Measurements from ENCODE around the gene DAZ1.
"Not testable (repeated sequence)": the region's sequence is repeated elsewhere in the genome, so short reads cannot be mapped to it uniquely, and the experiment has no call there.

DAZ1 gene, protein sequence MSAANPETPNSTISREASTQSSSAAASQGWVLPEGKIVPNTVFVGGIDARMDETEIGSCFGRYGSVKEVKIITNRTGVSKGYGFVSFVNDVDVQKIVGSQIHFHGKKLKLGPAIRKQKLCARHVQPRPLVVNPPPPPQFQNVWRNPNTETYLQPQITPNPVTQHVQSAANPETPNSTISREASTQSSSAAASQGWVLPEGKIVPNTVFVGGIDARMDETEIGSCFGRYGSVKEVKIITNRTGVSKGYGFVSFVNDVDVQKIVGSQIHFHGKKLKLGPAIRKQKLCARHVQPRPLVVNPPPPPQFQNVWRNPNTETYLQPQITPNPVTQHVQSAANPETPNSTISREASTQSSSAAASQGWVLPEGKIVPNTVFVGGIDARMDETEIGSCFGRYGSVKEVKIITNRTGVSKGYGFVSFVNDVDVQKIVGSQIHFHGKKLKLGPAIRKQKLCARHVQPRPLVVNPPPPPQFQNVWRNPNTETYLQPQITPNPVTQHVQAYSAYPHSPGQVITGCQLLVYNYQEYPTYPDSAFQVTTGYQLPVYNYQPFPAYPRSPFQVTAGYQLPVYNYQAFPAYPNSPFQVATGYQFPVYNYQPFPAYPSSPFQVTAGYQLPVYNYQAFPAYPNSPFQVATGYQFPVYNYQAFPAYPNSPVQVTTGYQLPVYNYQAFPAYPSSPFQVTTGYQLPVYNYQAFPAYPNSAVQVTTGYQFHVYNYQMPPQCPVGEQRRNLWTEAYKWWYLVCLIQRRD

DNA sequence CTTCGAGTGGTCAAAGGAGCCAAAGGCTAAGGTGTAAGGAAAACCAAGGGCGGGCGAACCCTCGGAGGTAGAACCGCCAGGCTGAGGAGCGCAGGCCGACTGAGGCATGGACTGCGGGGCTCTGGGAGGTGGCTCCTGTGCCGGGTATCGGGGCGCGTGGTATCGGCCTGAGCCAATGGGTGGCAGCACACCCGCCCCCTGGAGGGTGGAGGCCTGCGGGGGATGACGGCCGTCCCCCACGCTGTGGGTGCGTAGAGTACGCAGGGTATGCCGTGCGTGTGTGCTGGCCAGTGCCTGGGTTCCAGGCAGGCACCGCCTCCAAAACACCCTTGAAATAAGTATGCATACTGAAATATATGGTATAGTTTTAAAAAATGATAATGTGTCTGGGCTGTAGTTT, at the start of gene DAZ1:
Gene DAZ1, minus strand, starts transcription at position 101 of the 400 bp plus-strand sequence. CDS start 208 bp downstream, outside the sequence.
- intact Hi-C loops (cut with DNase I); DNase-seq: not testable (repeated sequence)

DNA sequence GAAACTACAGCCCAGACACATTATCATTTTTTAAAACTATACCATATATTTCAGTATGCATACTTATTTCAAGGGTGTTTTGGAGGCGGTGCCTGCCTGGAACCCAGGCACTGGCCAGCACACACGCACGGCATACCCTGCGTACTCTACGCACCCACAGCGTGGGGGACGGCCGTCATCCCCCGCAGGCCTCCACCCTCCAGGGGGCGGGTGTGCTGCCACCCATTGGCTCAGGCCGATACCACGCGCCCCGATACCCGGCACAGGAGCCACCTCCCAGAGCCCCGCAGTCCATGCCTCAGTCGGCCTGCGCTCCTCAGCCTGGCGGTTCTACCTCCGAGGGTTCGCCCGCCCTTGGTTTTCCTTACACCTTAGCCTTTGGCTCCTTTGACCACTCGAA, 20.4 kb upstream of the DAZ1 start, which contains the start of gene DAZ2:
Gene DAZ2, plus strand, starts transcription at position 301 of the 400 bp plus-strand sequence. CDS start 208 bp downstream, outside the sequence.
- intact Hi-C loops (cut with DNase I); DNase-seq: not testable (repeated sequence)

DNA sequence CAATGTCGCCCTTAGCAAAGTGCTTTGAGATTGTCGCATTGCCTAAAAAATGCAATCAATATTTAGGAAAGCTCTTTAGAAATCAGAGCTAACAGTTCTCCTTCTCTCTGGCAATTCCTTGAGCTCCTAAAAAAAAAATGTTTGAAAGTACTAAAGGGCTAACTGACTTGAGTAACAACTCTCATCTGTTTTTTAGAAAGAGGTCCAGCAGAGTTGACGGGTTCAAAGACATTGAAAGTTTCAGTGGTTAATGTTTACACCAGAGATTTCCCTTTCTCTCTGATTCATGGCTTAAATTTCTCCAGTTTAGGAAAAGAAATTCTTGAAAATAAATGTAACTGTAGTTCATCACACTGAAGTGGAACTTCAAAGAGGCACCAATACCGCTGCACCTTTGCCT, 11.9 kb upstream of the DAZ1 start:
- DNase-seq = not testable (repeated sequence)

GRCh38 chrY:23209802-23210495, 11.1 kb upstream of the DAZ1 start:
- DNase-seq; intact Hi-C loops (cut with DNase I): not testable (repeated sequence)

More for the DNA sequence above, 11.9 kb upstream of the DAZ1 start:
- intact Hi-C loops (cut with DNase I) = not testable (repeated sequence)

DNA sequence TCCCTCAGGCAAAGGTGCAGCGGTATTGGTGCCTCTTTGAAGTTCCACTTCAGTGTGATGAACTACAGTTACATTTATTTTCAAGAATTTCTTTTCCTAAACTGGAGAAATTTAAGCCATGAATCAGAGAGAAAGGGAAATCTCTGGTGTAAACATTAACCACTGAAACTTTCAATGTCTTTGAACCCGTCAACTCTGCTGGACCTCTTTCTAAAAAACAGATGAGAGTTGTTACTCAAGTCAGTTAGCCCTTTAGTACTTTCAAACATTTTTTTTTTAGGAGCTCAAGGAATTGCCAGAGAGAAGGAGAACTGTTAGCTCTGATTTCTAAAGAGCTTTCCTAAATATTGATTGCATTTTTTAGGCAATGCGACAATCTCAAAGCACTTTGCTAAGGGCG, 8.6 kb upstream of the DAZ1 start:
- intact Hi-C loops (cut with DNase I); DNase-seq: not testable (repeated sequence)

Data from head of caudate nucleus (tissue), 42 donors.